ENCODE measurements around the gene PCNX2.

GRCh38 chr1:233135833-233136232 is 159.7 kb downstream of the PCNX2 start:
- TF ChIP-seq POLR2A (IDR thresholded peaks at IDR 0.05; ENCODE audit: low read length) (no peak), GATA1 (IDR thresholded peaks at IDR 0.05; ENCODE audit: low read depth, low read length) (no peak)
